ENCODE data around the gene SLIT1. TPM values are rescaled to one million over a fixed set of nuclear protein-coding genes. Genes with fewer than 3 reads are reported as not detected.

The SLIT1 gene
- total RNA-seq, 1 donor from 2014 or later: 0.23 TPM

DNA sequence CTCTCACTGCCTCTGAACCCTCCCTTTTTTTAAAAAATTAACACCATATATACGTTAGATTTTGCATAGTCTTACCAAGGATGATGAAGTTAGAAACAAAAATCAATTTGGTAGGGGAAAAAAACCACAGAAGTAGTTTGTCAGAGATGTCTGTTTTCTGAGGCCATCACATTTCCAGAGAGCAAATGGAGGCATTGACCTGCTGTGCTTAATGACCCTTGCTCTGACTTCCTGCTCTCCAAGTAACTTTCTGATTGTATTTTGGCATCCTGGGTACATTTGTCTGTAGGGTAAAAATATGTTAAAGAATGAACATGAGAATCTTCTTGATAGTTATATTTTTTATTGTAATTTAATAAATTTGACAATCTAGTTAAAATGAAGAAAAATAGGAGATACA is 213.5 kb downstream of the SLIT1 start:
- no peak for DNase-seq
- no peaks in the 10 kb centered on the region for H3K36me3 ChIP-seq
- no peak overlapping the region for H3K4me3 ChIP-seq
- H3K27ac ChIP-seq: no peak overlapping the region
- TF ChIP-seq, protein P1, sequence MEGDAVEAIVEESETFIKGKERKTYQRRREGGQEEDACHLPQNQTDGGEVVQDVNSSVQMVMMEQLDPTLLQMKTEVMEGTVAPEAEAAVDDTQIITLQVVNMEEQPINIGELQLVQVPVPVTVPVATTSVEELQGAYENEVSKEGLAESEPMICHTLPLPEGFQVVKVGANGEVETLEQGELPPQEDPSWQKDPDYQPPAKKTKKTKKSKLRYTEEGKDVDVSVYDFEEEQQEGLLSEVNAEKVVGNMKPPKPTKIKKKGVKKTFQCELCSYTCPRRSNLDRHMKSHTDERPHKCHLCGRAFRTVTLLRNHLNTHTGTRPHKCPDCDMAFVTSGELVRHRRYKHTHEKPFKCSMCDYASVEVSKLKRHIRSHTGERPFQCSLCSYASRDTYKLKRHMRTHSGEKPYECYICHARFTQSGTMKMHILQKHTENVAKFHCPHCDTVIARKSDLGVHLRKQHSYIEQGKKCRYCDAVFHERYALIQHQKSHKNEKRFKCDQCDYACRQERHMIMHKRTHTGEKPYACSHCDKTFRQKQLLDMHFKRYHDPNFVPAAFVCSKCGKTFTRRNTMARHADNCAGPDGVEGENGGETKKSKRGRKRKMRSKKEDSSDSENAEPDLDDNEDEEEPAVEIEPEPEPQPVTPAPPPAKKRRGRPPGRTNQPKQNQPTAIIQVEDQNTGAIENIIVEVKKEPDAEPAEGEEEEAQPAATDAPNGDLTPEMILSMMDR (IDR thresholded peaks at IDR 0.05): no peak
- H3K27me3 ChIP-seq: no peaks in the 10 kb centered on the region
- no peak for ATAC-seq
- H3K4me1 ChIP-seq: no peaks in the 10 kb centered on the region
- H3K9me3 ChIP-seq: no peaks in the 10 kb centered on the region
- intact Hi-C loops (cut with DNase I): no loop called here

DNA sequence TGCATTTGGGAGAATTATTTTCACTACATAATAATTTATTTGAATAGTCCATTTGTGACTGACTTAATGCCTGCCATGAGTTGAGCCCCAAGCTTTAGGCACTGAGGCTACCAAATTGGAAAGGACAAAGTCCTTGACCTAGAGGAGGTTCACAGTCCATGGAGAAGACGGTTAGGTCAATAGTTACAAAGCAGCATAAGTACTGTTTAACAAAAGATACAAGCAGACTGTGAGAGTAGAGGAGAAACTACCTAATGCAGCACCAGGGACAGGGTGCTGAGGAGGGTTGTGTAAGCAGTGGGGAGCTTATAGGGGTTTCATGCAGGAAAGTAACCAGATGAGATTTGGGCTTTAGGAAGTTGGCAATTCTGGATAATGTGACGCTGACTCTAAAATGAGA is 214.4 kb downstream of the SLIT1 start:
- Histone ChIP-seq H3K4me3 (no peak overlapping the region), H3K27me3 (no peaks in the 10 kb centered on the region), H3K4me1 (no peaks in the 10 kb centered on the region), H3K9me3 (no peaks in the 10 kb centered on the region), H3K27ac (no peak overlapping the region), H3K36me3 (no peaks in the 10 kb centered on the region)
- ATAC-seq (no peak), DNase-seq (no peak)
- intact Hi-C loops (cut with DNase I): no loop called here
- TF ChIP-seq, protein P1 (IDR thresholded peaks at IDR 0.05): no peak

DNA sequence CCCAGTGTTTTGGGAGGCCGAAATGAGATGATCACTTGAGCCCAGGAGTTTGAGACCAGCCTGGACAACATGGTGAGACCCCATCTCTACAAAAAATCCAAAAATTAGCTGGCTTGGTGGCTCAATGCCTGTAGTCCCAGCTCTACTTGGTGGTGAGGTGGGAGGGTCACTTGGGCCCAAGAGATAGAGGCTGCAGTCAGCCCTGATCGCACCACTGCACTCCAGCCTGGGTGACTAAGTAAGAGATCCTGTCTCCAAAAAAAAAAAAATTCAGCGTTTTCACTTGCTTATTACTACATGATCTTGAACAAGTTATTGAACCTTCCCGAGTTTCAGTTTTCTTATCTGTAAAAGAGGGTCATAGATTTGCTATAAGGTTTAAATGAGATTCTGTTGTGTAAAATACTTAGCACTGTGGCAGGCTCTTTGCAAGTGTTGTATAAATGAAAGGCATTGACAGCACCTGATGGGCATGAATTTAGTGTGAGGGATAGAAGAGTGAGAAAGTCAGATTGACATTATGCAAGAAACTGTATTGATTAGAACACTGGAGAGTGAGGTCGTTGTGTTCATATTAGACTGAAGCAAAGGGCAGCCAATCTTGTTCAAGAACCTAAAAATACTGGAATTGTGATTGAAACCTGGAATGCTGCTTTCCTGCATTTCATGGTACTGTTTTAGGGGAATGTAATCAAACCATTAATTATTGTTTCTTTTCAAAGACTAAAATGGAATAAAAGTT is 216.9 kb downstream of the SLIT1 start:
- DNase-seq: no peak
- H3K36me3 ChIP-seq: no peaks in the 10 kb centered on the region
- H3K9me3 ChIP-seq: no peaks in the 10 kb centered on the region
- H3K4me3 ChIP-seq: no peak overlapping the region
- TF ChIP-seq, protein P1 (IDR thresholded peaks at IDR 0.05): no peak
- ATAC-seq: no peak
- H3K27me3 ChIP-seq: no peaks in the 10 kb centered on the region
- no peaks in the 10 kb centered on the region for H3K4me1 ChIP-seq
- H3K27ac ChIP-seq: no peak overlapping the region
- intact Hi-C loops (cut with DNase I): no loop called here

DNA sequence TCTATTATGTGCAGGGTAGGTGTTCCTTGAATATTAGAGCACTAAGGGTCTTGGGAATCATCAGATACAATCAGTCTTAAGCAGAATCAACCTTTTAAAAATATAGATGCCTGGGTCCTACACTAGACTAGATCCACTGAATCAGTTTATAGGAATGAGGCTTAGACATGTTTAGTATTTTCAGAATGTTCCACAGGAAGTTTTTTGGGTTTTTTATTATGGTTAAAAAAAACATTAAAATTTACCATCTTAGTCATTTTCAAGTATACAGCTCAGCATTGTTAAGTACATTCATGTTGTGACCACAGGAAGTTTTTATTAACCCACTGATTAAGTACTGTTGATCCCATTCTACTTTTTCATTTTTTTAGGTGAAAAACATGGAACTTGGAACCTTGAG is 217.9 kb downstream of the SLIT1 start:
- Histone ChIP-seq H3K27ac (no peak overlapping the region), H3K4me1 (no peaks in the 10 kb centered on the region), H3K4me3 (no peak overlapping the region), H3K9me3 (no peaks in the 10 kb centered on the region), H3K36me3 (no peaks in the 10 kb centered on the region), H3K27me3 (no peaks in the 10 kb centered on the region)
- TF ChIP-seq, protein P1 (IDR thresholded peaks at IDR 0.05): no peak
- DNase-seq: no peak
- intact Hi-C loops (cut with DNase I): no loop called here
- ATAC-seq: no peak

DNA sequence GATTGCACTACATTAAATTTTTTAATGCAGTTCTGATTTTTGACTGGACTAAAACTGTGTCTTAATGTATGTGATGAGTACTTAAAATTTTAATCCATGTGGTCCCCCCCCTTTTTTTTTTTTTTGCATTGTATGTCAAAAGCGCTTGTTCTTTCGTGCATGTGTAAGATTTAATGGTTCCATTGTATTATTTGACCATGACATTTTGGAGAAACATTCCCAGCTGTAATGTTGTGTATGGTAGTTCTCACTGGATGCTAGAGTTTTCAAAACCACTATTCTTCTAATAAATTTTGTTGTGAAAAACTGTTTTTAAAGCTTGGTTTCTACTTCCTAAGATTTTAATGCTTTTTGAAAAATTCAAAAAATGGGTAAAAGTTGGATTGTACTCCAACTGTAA is 221.6 kb downstream of the SLIT1 start:
- intact Hi-C loops (cut with DNase I): no loop called here
- peaks cover 4% of the 10 kb centered on the region for H3K36me3 ChIP-seq
- TF ChIP-seq, protein P1 (IDR thresholded peaks at IDR 0.05): no peak
- H3K27me3 ChIP-seq: no peaks in the 10 kb centered on the region
- DNase-seq (no peak), ATAC-seq (no peak)
- no peak overlapping the region for H3K4me3 ChIP-seq
- no peak overlapping the region for H3K27ac ChIP-seq
- no peaks in the 10 kb centered on the region for H3K4me1 ChIP-seq
- no peaks in the 10 kb centered on the region for H3K9me3 ChIP-seq

DNA sequence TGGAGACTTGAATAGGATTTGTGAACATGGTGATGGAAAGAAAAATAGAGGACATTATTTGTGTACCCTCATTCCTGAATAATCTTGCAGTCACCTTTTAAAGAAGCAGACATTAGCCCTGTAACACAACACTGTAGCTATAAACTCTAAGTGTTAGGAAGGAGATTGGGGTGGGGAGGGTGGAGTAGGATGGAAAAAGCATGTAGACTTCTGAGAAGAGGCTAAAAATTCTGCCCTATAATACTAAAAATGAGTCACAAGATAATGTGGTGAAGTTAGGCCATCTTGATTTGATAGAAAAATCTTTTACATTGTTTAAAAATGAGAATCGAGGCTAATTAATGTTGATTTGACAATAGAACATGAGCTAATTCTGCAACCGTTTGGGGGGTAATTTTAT is 224.9 kb downstream of the SLIT1 start:
- ATAC-seq (no peak), DNase-seq (no peak)
- TF ChIP-seq, protein P1 (IDR thresholded peaks at IDR 0.05): no peak
- H3K4me3 ChIP-seq: no peak overlapping the region
- peaks cover 4% of the 10 kb centered on the region for H3K4me1 ChIP-seq
- no peak overlapping the region for H3K27ac ChIP-seq
- peaks cover 12% of the 10 kb centered on the region for H3K36me3 ChIP-seq
- H3K27me3 ChIP-seq: no peaks in the 10 kb centered on the region
- intact Hi-C loops (cut with DNase I): no loop called here
- no peaks in the 10 kb centered on the region for H3K9me3 ChIP-seq

Measured in upper lobe of right lung (tissue), 1 donor.